Measurements from ENCODE around the gene PRDM2.

Gene PRDM2

DNA sequence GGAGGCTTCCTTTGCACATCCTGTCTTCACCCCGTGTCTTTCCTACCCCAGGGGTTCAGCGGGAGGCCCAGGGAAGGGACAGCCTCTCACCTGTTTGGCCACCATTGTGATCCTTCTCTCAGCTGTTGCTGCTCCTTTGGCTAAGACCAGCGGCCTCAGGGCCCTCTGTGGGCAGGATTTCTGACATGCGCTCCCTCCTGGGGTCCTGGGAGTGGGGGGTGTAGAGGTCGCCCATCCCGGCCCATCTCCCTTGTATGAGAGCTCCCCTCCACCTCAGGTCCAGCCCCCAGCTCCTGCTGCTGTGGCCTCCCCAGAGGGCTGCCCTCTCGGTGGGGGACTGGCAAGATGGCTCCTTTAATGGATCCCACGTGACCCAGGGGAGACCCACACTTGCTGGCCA lies 120.5 kb downstream of the PRDM2 start:
- no peak for DNase-seq

DNA sequence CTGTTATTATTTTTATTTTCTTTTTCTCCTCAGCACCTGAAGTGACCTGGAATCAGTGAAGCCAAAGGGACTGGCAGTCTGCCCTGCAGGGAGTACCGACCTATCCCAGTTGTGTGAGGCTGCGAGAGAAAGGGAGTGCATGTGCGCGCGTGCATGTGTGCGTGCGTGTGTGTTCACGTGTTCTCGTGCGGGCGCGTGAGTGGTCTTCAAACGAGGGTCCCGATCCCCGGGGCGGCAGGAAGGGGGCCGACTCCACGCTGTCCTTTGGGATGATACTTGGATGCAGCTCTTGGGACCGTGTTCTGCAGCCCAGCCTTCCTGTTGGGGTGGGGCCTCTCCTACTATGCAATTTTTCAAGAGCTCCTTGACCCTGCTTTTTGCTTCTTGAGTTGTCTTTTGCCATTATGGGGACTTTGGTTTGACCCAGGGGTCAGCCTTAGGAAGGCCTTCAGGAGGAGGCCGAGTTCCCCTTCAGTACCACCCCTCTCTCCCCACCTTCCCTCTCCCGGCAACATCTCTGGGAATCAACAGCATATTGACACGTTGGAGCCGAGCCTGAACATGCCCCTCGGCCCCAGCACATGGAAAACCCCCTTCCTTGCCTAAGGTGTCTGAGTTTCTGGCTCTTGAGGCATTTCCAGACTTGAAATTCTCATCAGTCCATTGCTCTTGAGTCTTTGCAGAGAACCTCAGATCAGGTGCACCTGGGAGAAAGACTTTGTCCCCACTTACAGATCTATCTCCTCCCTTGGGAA lies 123.3 kb downstream of the PRDM2 start:
- DNase-seq: no peak

GRCh38 chr1:13823936-13824335 lies 123.9 kb downstream of the PRDM2 start:
- no peak for DNase-seq

DNA sequence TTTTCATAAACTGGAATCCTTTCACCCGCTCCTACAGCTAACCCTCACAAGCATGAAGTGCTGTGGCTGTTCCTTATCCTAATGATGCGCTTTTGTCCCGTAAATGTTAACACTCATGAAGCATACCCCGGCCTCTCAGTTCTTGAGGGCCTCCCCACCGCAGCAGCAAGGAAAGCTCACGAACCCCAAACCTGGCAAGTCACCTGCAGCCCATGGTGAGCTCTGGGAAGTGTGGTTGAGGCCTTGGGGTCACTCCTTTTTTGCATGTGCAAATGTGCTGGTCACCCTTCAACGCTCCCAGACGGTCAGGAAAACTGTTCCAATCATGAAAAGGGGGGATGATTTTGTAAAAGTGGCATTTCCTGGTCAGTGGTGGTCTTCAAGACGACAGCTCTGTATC lies 124.6 kb downstream of the PRDM2 start:
- DNase-seq: no peak

DNA sequence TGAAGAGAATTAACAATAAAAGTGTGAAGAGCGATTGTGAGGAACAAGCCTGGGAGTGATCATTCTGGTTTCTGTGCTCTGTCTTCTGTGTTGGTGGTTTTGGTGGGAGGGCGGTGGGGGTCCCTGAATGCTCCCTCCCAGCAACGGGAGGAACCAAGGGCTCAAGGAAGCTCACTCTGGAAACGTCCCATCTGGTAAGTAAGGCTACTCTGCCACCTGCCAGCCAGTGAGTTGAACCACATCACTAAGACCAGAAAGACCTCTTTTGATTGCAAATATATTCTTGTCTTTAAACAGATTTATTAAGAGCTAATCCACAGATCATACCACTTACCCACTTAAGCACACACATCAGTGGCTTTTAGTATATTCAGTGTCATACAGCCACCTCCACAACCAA lies 125.0 kb downstream of the PRDM2 start:
- DNase-seq: no peak

GRCh38 chr1:13826009-13826408 lies 126.0 kb downstream of the PRDM2 start:
- no peak for DNase-seq

DNA sequence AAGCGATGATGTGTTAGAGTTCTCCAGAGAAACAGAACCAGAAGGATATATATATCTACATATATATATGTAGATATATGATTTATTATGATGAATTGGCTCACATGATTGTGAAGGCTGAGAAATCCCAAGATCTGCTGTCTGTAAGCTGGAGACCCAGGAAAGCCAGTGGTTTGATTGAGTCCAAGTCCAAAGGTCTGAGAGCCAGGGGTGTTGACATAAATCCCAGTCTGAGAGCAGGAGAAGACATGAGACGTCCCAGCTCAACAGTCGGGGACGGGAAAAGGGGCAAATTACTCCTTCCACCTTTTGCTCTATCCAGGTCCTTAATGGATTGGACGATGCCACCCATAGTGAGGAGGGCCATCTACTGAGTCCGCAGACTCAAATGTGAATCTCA lies 126.6 kb downstream of the PRDM2 start:
- DNase-seq: no peak

GRCh38 chr1:13828454-13829151 lies 128.6 kb downstream of the PRDM2 start:
- DNase-seq: no peak

- DNase-seq: no peak
Observed at GRCh38 chr1:13829152-13829769, 129.3 kb downstream of the PRDM2 start.

DNA sequence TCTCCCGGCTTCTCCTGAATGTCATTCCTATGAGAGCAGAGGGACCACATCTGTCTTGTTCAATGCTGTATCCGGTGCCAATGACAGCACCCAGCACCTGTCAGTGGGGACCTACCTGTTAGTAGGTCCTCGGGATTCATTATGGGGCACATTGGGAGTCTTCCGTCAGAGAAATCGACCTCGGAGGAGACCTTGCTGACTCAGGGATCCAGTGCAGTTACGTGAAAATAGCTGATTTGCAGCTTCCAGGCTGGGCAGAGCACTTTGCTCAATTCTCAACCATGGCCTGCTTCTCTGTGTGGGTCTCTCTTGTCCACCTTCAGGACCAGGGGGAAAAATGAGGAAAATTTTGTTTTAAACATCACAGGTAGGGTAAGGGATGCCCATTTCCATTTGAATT lies 130.2 kb downstream of the PRDM2 start:
- DNase-seq: no peak

DNA sequence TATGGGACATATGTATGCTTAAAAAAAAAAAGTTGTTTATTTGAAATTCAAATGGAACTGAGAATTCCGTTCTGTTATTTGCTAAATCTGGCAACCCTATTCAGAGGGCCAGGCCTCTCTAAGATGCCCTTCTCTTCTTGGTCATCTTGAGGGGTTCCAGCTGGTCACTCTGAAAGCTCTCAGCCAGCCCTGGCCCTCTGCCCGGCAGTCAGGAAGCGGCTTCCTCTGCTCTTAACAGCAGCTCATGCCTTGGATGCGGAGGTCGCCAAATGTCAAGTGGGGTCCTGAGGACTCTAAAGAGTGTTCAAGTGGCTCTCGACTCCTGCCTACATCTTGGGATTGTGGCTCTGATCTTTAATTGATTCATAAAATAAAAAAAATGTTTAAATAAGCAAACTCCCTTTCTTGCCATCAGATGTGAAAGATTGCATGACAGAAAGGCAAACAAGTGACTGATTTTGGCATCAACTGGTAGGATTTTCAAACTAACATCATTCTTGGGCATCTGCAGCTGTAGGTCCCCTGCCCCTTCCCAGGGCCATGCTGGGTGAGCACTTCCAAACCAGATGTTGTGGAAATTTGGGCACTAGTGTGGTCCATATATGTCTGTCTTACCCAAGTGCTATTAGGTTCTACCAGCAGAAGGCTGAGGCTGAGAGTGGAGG lies 130.8 kb downstream of the PRDM2 start:
- no peak for DNase-seq

DNA sequence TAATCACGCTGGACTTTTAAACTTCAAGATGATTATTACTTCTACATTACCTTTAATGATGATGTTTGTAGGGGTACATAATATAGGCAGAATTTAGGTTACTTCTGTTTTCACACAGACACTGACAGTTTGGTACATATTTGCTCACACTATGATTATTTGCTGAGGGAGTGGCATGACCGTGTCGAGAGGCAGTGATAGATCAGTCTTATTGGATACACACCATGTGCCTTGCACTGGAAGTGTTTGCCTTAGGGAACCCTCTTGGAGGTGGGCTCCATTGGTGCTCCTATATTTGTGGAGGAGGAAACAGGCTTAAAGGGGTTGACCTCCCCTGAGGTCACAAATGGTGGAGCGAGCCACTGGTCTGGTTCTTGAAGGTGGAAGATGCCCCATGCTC lies 132.1 kb downstream of the PRDM2 start:
- DNase-seq: no peak

- no peak for DNase-seq
Observed at GRCh38 chr1:13832536-13832935, 132.5 kb downstream of the PRDM2 start.

DNA sequence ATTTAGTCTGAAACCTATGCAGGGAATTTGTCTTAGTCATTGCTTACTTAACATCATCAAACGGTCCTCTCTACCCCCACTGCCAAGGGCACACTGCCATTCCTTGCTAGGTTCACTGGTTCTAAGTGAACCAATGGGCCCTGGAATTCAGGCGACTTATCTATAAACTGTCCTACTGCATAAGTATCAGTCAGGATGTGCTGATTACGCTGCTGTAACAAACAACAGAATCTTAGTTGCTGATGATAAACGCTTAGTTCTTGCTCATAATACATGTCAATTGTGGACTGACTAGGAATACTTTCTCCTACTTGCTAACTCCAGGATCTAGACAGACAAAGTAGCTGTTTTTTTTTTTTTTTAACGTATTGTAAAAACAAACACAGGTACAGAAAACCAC lies 136.1 kb downstream of the PRDM2 start:
- DNase-seq: no peak

DNA sequence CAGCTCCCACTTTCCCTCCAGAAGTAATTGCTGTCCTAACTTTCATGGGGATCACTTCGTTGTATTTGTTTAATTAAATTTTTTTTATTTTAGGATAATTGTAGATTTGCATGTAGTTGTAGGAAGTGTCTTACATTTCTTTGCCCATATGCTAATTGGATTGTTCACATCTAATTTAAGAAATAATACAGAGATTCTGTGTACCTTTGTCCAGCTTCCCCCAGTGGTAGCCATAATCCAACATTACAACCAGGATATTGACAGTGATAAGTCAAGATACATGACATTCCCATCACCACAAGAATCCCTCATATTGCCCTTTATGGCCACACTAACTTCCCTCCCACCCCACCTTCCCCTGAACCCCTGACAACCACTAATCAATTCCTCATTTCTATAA lies 136.6 kb downstream of the PRDM2 start:
- no peak for DNase-seq

DNA sequence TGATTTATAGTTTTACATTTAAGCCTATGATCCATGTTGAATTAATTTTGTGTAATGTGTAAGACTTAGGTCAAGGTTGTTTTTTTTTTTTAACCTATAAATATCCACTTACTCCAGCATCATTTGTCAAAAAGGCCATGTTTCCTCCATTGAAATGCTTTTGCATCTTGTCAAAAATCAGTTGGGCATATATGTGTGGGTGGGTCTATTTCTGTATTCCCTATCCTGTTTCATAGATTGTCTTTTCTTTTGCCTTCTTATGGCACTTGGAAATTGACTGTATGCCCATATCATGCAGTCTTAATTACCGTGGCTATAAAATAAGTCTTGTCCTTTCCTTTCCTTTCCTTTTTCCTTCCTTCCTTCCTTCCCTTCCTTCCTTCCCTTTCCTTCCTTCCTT lies 138.2 kb downstream of the PRDM2 start:
- no peak for DNase-seq

- no peak for DNase-seq
Observed at GRCh38 chr1:13842497-13842896, 142.5 kb downstream of the PRDM2 start.

- DNase-seq: no peak
Observed at GRCh38 chr1:13851726-13852125, 151.7 kb downstream of the PRDM2 start.

- DNase-seq: no peak
Observed at GRCh38 chr1:13855554-13855953, 155.6 kb downstream of the PRDM2 start.

DNA sequence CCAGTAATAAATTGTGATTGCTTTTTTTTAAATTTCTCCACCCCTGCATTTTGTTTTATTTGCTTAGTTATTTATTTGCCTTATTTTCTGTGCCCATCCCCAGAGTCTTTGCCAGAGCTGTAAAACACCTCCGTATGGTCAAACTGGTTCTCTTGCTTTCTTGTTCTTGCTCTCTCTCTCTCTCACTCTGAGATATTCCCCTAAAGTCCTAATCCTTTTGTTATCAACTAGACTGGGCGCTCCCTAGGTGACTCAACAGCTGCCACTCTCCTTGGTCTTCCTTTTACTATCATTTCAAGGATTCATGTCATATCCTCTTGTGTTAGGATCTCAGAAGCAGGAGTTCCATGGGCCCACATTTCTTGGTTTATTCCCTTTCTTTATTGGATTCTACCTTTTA lies 160.0 kb downstream of the PRDM2 start:
- DNase-seq: no peak

- no peak for DNase-seq
Observed at GRCh38 chr1:13864760-13865159, 164.8 kb downstream of the PRDM2 start.

DNA sequence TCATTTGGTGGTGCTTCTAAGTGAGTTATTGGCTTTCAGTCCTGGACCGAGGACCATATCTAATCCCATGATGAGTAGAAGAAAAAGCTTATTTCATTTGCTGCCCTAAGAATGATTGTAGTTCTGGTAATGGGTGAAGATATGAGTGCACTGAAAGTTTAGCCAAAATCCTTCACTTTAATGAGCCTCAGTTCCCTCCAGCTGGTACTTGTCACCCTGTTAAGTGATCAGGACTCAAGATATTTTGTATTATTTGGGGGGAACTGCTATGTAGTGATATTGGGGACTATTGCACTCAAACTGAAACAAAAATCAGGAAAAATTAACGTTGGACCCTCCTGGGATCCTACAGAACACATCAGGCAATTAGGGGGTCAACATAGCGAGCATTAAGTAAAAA lies 165.9 kb downstream of the PRDM2 start:
- DNase-seq: no peak

GRCh38 chr1:13867603-13868002 lies 167.6 kb downstream of the PRDM2 start:
- no peak for DNase-seq
